Stomach smooth muscle (tissue), 2 donors: ENCODE data around the gene POLE.

ENCODE experiments used
- H3K27ac ChIP-seq: one replicate; pipeline ENCODE4 v1.7.0; 2013; ENCODE audit warnings: mild to moderate bottlenecking, low read length, inconsistent platforms
- H3K27me3 ChIP-seq, 2 donors: one replicate each; pipeline ENCODE4 v1.7.0; 2013; ENCODE audit warnings: low read length in 2 of 2; ENCODE audit not compliant: insufficient read depth in 2 of 2, control insufficient read depth in 1 of 2
- H3K36me3 ChIP-seq, 2 donors: one replicate each; pipeline ENCODE4 v1.7.0; 2013; ENCODE audit warnings: low read length in 2 of 2; ENCODE audit not compliant: control insufficient read depth in 2 of 2, insufficient read depth in 2 of 2
- H3K4me1 ChIP-seq: one replicate; pipeline ENCODE4 v1.7.0; 2013; ENCODE audit warnings: low read length; ENCODE audit not compliant: control insufficient read depth, insufficient read depth
- H3K4me3 ChIP-seq, 2 donors: one replicate each; pipeline ENCODE4 v1.7.0; 2013; ENCODE audit warnings: low read length in 2 of 2
- H3K9ac ChIP-seq, 2 donors: one replicate each; pipeline ENCODE4 v1.7.0; 2013; ENCODE audit warnings: low read length in 2 of 2, mild to moderate bottlenecking in 1 of 2
- H3K9me3 ChIP-seq, 2 donors: one replicate each; pipeline ENCODE4 v1.7.0; 2013; ENCODE audit warnings: low read length in 2 of 2; ENCODE audit not compliant: control insufficient read depth in 2 of 2
- donor health status: healthy.
- donor health status: Pancreatic carcinoma.

The POLE gene

GRCh38 chr12:132649226-132649945 is 37.8 kb downstream of the POLE start:
- H3K9me3 ChIP-seq: no peaks in the 10 kb centered on the region
- peaks cover 3 to 32% of the 10 kb centered on the region in 2 donors for H3K36me3 ChIP-seq
- no peaks in the 10 kb centered on the region for H3K27me3 ChIP-seq
- H3K27ac ChIP-seq: no peak overlapping the region
- H3K9ac ChIP-seq: no peak overlapping the region
- H3K4me3 ChIP-seq: no peak overlapping the region
- H3K4me1 ChIP-seq: no peaks in the 10 kb centered on the region

GRCh38 chr12:132648616-132649225 is 38.4 kb downstream of the POLE start:
- no peak overlapping the region for H3K27ac ChIP-seq
- H3K27me3 ChIP-seq: no peaks in the 10 kb centered on the region
- H3K4me1 ChIP-seq: no peaks in the 10 kb centered on the region
- H3K9ac ChIP-seq: no peak overlapping the region
- H3K9me3 ChIP-seq: no peaks in the 10 kb centered on the region
- H3K36me3 ChIP-seq: peaks cover 3 to 34% of the 10 kb centered on the region in 2 donors
- no peak overlapping the region for H3K4me3 ChIP-seq

GRCh38 chr12:132647858-132648257 is 39.3 kb downstream of the POLE start:
- no peak overlapping the region for H3K4me3 ChIP-seq
- H3K9me3 ChIP-seq: no peaks in the 10 kb centered on the region
- no peaks in the 10 kb centered on the region for H3K27me3 ChIP-seq
- no peaks in the 10 kb centered on the region for H3K4me1 ChIP-seq
- H3K27ac ChIP-seq: no peak overlapping the region
- no peak overlapping the region for H3K9ac ChIP-seq
- H3K36me3 ChIP-seq: peaks cover 3 to 41% of the 10 kb centered on the region in 2 donors

- Histone ChIP-seq H3K9ac (no peak overlapping the region), H3K9me3 (no peaks in the 10 kb centered on the region), H3K36me3 (peaks cover 8 to 48% of the 10 kb centered on the region in 2 donors), H3K4me3 (no peak overlapping the region), H3K27me3 (no peaks in the 10 kb centered on the region), H3K4me1 (no peaks in the 10 kb centered on the region), H3K27ac (no peak overlapping the region)
Measured at GRCh38 chr12:132646850-132647249, 40.3 kb downstream of the POLE start.

GRCh38 chr12:132642846-132643835 is 44.0 kb downstream of the POLE start:
- no peaks in the 10 kb centered on the region for H3K27me3 ChIP-seq
- no peak overlapping the region for H3K9ac ChIP-seq
- no peak overlapping the region for H3K27ac ChIP-seq
- H3K4me3 ChIP-seq: no peak overlapping the region
- no peaks in the 10 kb centered on the region for H3K9me3 ChIP-seq
- H3K4me1 ChIP-seq: peaks cover 2% of the 10 kb centered on the region
- peaks cover 21 to 44% of the 10 kb centered on the region in 2 donors for H3K36me3 ChIP-seq

GRCh38 chr12:132641811-132642650 is 45.1 kb downstream of the POLE start:
- Histone ChIP-seq H3K9me3 (no peaks in the 10 kb centered on the region), H3K27ac (no peak overlapping the region), H3K4me3 (no peak overlapping the region), H3K9ac (no peak overlapping the region), H3K4me1 (peaks cover 2% of the 10 kb centered on the region), H3K27me3 (no peaks in the 10 kb centered on the region), H3K36me3 (peaks cover 25 to 41% of the 10 kb centered on the region in 2 donors)

- Histone ChIP-seq H3K4me1 (peaks cover 2% of the 10 kb centered on the region), H3K4me3 (no peak overlapping the region), H3K36me3 (peaks cover 25 to 42% of the 10 kb centered on the region in 2 donors), H3K27ac (no peak overlapping the region), H3K9me3 (no peaks in the 10 kb centered on the region), H3K9ac (no peak overlapping the region), H3K27me3 (no peaks in the 10 kb centered on the region)
Measured at GRCh38 chr12:132640936-132641335, 46.2 kb downstream of the POLE start.

GRCh38 chr12:132639956-132640520 is 47.1 kb downstream of the POLE start:
- H3K9ac ChIP-seq: no peak overlapping the region
- H3K4me1 ChIP-seq: peaks cover 2% of the 10 kb centered on the region
- H3K9me3 ChIP-seq: no peaks in the 10 kb centered on the region
- peaks cover 32 to 48% of the 10 kb centered on the region in 2 donors for H3K36me3 ChIP-seq
- no peak overlapping the region for H3K4me3 ChIP-seq
- no peaks in the 10 kb centered on the region for H3K27me3 ChIP-seq
- no peak overlapping the region for H3K27ac ChIP-seq

GRCh38 chr12:132638541-132639408 is 48.4 kb downstream of the POLE start:
- Histone ChIP-seq H3K9ac (no peak overlapping the region), H3K9me3 (no peaks in the 10 kb centered on the region), H3K4me3 (no peak overlapping the region), H3K4me1 (peaks cover 2% of the 10 kb centered on the region), H3K27ac (no peak overlapping the region), H3K36me3 (peaks cover 40 to 50% of the 10 kb centered on the region in 2 donors), H3K27me3 (no peaks in the 10 kb centered on the region)
